ENCODE measurements around the gene SLC2A6.

DNA sequence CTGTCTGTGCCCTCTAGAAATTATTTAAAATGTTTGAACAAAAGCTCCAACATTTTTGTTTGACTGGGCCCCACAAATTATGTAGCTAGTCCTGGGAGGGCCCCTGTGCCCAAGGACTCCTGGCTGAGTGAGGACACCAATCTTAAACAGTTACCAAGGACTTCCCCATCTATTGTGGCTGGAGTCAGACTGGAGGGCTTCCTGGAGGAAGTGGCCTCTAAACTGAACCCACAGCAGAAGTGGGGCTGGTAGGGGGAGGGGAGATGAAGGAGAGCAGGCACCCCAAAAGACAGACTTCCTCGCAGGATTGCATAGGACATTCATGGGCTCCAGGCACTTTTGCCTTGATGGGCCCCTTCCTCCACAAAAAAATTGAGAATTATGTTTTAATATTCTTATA is 48.7 kb downstream of the SLC2A6 start:
- TF ChIP-seq, protein P1, sequence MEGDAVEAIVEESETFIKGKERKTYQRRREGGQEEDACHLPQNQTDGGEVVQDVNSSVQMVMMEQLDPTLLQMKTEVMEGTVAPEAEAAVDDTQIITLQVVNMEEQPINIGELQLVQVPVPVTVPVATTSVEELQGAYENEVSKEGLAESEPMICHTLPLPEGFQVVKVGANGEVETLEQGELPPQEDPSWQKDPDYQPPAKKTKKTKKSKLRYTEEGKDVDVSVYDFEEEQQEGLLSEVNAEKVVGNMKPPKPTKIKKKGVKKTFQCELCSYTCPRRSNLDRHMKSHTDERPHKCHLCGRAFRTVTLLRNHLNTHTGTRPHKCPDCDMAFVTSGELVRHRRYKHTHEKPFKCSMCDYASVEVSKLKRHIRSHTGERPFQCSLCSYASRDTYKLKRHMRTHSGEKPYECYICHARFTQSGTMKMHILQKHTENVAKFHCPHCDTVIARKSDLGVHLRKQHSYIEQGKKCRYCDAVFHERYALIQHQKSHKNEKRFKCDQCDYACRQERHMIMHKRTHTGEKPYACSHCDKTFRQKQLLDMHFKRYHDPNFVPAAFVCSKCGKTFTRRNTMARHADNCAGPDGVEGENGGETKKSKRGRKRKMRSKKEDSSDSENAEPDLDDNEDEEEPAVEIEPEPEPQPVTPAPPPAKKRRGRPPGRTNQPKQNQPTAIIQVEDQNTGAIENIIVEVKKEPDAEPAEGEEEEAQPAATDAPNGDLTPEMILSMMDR (IDR thresholded peaks at IDR 0.05), result no peak
- TF ChIP-seq ZFX (IDR thresholded peaks at IDR 0.05; ENCODE audit: borderline replicate concordance), result no peak
